HEK293T (cell line): ENCODE measurements around the gene TSPAN1.

Source experiments
- CTCF ChIA-PET: fragments of 350-600 bp; formaldehyde crosslinking; extraction: SDS; loops from one replicate; lab custom pipeline; 2021; ENCODE audit warnings: antibody characterized with exemption, inconsistent platforms; lab: Yijun Ruan, JAX
- POLR2A ChIA-PET: fragments of 350-600 bp; formaldehyde crosslinking; extraction: SDS; loops from one replicate; lab custom pipeline; 2020; ENCODE audit warnings: antibody characterized with exemption, inconsistent platforms; lab: Yijun Ruan, JAX
- DNase-seq: peaks from one replicate; pipeline ENCODE4 v3.0.0; 2012; ENCODE audit warnings: mixed read lengths; ENCODE audit errors: extremely low spot score
- ARNT ChIP-seq: fragments of 450-650 bp; IDR thresholded peaks from 2 replicates; pipeline ENCODE4 v1.6.1; 2017; ENCODE audit warnings: mild to moderate bottlenecking
- BHLHE40 ChIP-seq: fragments of 450-650 bp; IDR thresholded peaks from 2 replicates; pipeline ENCODE4 v1.6.1; 2016; ENCODE audit warnings: mild to moderate bottlenecking, moderate library complexity, borderline replicate concordance
- CTBP1 ChIP-seq: fragments of 450-650 bp; IDR thresholded peaks from 2 replicates; pipeline ENCODE4 v1.6.1; 2016; ENCODE audit warnings: borderline replicate concordance
- ELF4 ChIP-seq: fragments of 450-650 bp; IDR thresholded peaks from 2 replicates; pipeline ENCODE4 v1.6.1; 2017; ENCODE audit warnings: antibody characterized with exemption
- FOXA1 ChIP-seq: fragments of 450-650 bp; IDR thresholded peaks from 2 replicates; pipeline ENCODE4 v1.6.1; 2016; ENCODE audit warnings: mild to moderate bottlenecking
- FOXK2 ChIP-seq: fragments of 450-650 bp; IDR thresholded peaks from 2 replicates; pipeline ENCODE4 v1.6.1; 2016; ENCODE audit warnings: mild to moderate bottlenecking
- FOXM1 ChIP-seq: fragments of 450-650 bp; IDR thresholded peaks from 2 replicates; pipeline ENCODE4 v1.6.1; 2017; ENCODE audit warnings: mild to moderate bottlenecking, borderline replicate concordance
- HDGF ChIP-seq: fragments of 450-650 bp; IDR thresholded peaks from 2 replicates; pipeline ENCODE4 v1.6.1; 2017; ENCODE audit warnings: antibody characterized with exemption, borderline replicate concordance
- L3MBTL2 ChIP-seq: fragments of 450-650 bp; conservative IDR thresholded peaks from 2 replicates; pipeline ENCODE4 v1.6.1; 2016; ENCODE audit warnings: mild to moderate bottlenecking
- LEF1 ChIP-seq: fragments of 450-650 bp; IDR thresholded peaks from 2 replicates; pipeline ENCODE4 v1.6.1; 2017; ENCODE audit warnings: mild to moderate bottlenecking, borderline replicate concordance
- NFRKB ChIP-seq: fragments of 450-650 bp; IDR thresholded peaks from 2 replicates; pipeline ENCODE4 v1.6.1; 2016; ENCODE audit warnings: mild to moderate bottlenecking, moderate library complexity
- PKNOX1 ChIP-seq: fragments of 450-650 bp; IDR thresholded peaks from 2 replicates; pipeline ENCODE4 v1.6.1; 2016
- SP1 ChIP-seq: fragments of 450-650 bp; IDR thresholded peaks from 2 replicates; pipeline ENCODE4 v1.6.1; 2017
- SUZ12 ChIP-seq: fragments of 450-650 bp; IDR thresholded peaks from 2 replicates; pipeline ENCODE4 v1.6.1; 2016; ENCODE audit warnings: mild to moderate bottlenecking
- TARDBP ChIP-seq: fragments of 450-650 bp; IDR thresholded peaks from 2 replicates; pipeline ENCODE4 v1.6.1; 2016
- ZNF384 ChIP-seq: fragments of 450-650 bp; IDR thresholded peaks from 2 replicates; pipeline ENCODE4 v1.6.1; 2016

The TSPAN1 gene

GRCh38 chr1:46196609-46197008, 21.7 kb downstream of the TSPAN1 start:
- no peak for TF ChIP-seq SP1
- TF ChIP-seq FOXM1: no peak
- no peak for TF ChIP-seq ZNF384
- no peak for TF ChIP-seq ELF4
- TF ChIP-seq L3MBTL2: no peak
- no peak for TF ChIP-seq FOXA1
- no peak for TF ChIP-seq HDGF
- TF ChIP-seq ARNT: no peak
- TF ChIP-seq CTBP1: no peak
- CTCF ChIA-PET: interaction anchor here (1.4 kb wide), 1 partner anchor 15 kb away, joined by 6 read pairs; no protein-coding TSS in a partner anchor
- POLR2A ChIA-PET: no interaction called here
- DNase-seq: no peak

- ChIA-PET CTCF (interaction anchor here (0.8 to 1.4 kb wide), 2 partner anchors 16 to 26 kb away, joined by 5 to 6 read pairs; no protein-coding TSS in a partner anchor), POLR2A (interaction anchor here (0.9 to 3.3 kb wide), 4 partner anchors 10 to 65 kb away, joined by 4 to 14 read pairs (median 7); partner anchors contain the start of gene PIK3R3)
These were observed 22.7 kb downstream of the TSPAN1 start for GRCh38 chr1:46197560-46197963.

GRCh38 chr1:46197964-46198811, 23.3 kb downstream of the TSPAN1 start, which contains the start of gene POMGNT1:
TSS of gene POMGNT1 (minus strand) at chr1:46198434. CDS start at chr1:46197821, 613 bp downstream.
- DNase-seq: peak; percentile 86
- POLR2A ChIA-PET: interaction anchor here (0.9 to 3.3 kb wide), 6 partner anchors 10 to 66 kb away, joined by 3 to 14 read pairs (median 4); partner anchors contain the start of gene PIK3R3
- CTCF ChIA-PET: interaction anchor here (0.8 kb wide), 1 partner anchor 25 kb away, joined by 5 read pairs; no protein-coding TSS in a partner anchor
- TF ChIP-seq SUZ12 (no peak), BHLHE40 (no peak), ARNT (no peak), CTBP1 (no peak), FOXK2 (no peak), LEF1 (no peak), SP1 (no peak), L3MBTL2 (no peak), TARDBP (no peak), PKNOX1 (no peak), ZNF384 (no peak), NFRKB (no peak), FOXA1 (no peak), HDGF (no peak), FOXM1 (no peak), ELF4 (no peak)

More at GRCh38 chr1:46197560-46197963, 22.7 kb downstream of the TSPAN1 start:
- DNase-seq: no peak
- TF ChIP-seq TARDBP: no peak
- no peak for TF ChIP-seq SP1
- no peak for TF ChIP-seq BHLHE40
- no peak for TF ChIP-seq FOXM1
- no peak for TF ChIP-seq ELF4
- no peak for TF ChIP-seq LEF1
- no peak for TF ChIP-seq PKNOX1
- no peak for TF ChIP-seq FOXA1
- no peak for TF ChIP-seq SUZ12
- TF ChIP-seq HDGF: no peak
- no peak for TF ChIP-seq NFRKB
- no peak for TF ChIP-seq CTBP1
- no peak for TF ChIP-seq FOXK2

- ChIA-PET CTCF (interaction anchor here (1.6 kb wide), 1 partner anchor 25 kb away, joined by 8 read pairs; no protein-coding TSS in a partner anchor), POLR2A (interaction anchor here (0.6 to 3.3 kb wide), 7 partner anchors 11 to 249 kb away, joined by 3 to 14 read pairs (median 3); partner anchors contain the start of gene RAD54L)
- no peak for DNase-seq
- TF ChIP-seq NFRKB (no peak), HDGF (no peak), FOXK2 (no peak), SP1 (no peak), FOXM1 (no peak), PKNOX1 (no peak), CTBP1 (no peak), SUZ12 (no peak), TARDBP (no peak), ARNT (no peak), FOXA1 (no peak), BHLHE40 (no peak), ELF4 (no peak), LEF1 (no peak), ZNF384 (no peak), L3MBTL2 (no peak)
These were observed 24.4 kb downstream of the TSPAN1 start for GRCh38 chr1:46199233-46199749.

- CTCF ChIA-PET: interaction anchor here (0.9 to 1.9 kb wide), 3 partner anchors 15 to 41 kb away, joined by 4 to 8 read pairs (median 5); no protein-coding TSS in a partner anchor
These were observed 29.0 kb downstream of the TSPAN1 start for GRCh38 chr1:46203738-46204405.

More at GRCh38 chr1:46203738-46204405, 29.0 kb downstream of the TSPAN1 start:
- no peak for DNase-seq
- no peak for TF ChIP-seq CTBP1
- TF ChIP-seq ARNT: no peak
- no peak for TF ChIP-seq NFRKB
- TF ChIP-seq PKNOX1: no peak
- no peak for TF ChIP-seq BHLHE40
- TF ChIP-seq SP1: no peak
- TF ChIP-seq L3MBTL2: no peak
- TF ChIP-seq FOXK2: no peak
- TF ChIP-seq LEF1: no peak
- POLR2A ChIA-PET: interaction anchor here (0.6 to 2.1 kb wide), 7 partner anchors 9 to 69 kb away, joined by 3 to 13 read pairs (median 3); partner anchors contain the start of gene RAD54L
